B cell (primary cell): ENCODE measurements around the gene MTHFSD.

Source experiments
- CTCF ChIP-seq: fragments of 200-600 bp; IDR thresholded peaks from one replicate; pipeline ENCODE4 v1.8.0; 2022; ENCODE audit warnings: antibody characterized with exemption, mild to moderate bottlenecking
- EZH2 ChIP-seq: IDR thresholded peaks from 2 replicates; pipeline ENCODE4 v1.6.1; 2012; ENCODE audit warnings: borderline replicate concordance, low read depth, mild to moderate bottlenecking, moderate library complexity, low read length; ENCODE audit not compliant: insufficient read depth, poor library complexity, severe bottlenecking

GRCh38 chr16:86484240-86484639 lies 70.8 kb downstream of the MTHFSD start:
- no peak for TF ChIP-seq CTCF
- TF ChIP-seq EZH2: no peak
